ENCODE data around the gene MROH2A. TPM values are rescaled to one million over a fixed set of nuclear protein-coding genes. Genes with fewer than 3 reads are reported as not detected.
"Not testable (repeated sequence)": the region's sequence is repeated elsewhere in the genome, so short reads cannot be mapped to it uniquely, and the experiment has no call there.

Gene MROH2A
- total and polyA plus RNA-seq, 7 experiments from 2014 or later: not detected

- intact Hi-C loops (cut with micrococcal nuclease); H3K27ac Mint-ChIP-seq; POLR2A ChIA-PET; ATAC-seq; DNase-seq; H3K9me3 ChIP-seq (ENCODE audit: control insufficient read depth in 2 of 3, low read length in 3 of 3); H3K27ac ChIP-seq (ENCODE audit: low read depth, low read length); H3K4me1 ChIP-seq (ENCODE audit: control insufficient read depth in 2 of 2, insufficient read depth in 2 of 2, low read length in 2 of 2); H3K4me3 Mint-ChIP-seq; CTCF ChIA-PET; H3K36me3 Mint-ChIP-seq; H3K27me3 ChIP-seq (ENCODE audit: control insufficient read depth in 2 of 2, insufficient read depth in 2 of 2, low read length in 2 of 2); H3K36me3 ChIP-seq (ENCODE audit: control insufficient read depth in 2 of 3, insufficient read depth in 3 of 3, low read length in 3 of 3); H3K4me3 ChIP-seq (ENCODE audit: low read length); H3K4me1 Mint-ChIP-seq: not testable (repeated sequence)
- Mint-ChIP-seq H3K9me3 (peaks cover 0 to 12% (median 5%) of the 10 kb centered on the region in 11 donors), H3K27me3 (peaks cover 4 to 39% (median 24%) of the 10 kb centered on the region in 5 donors)
Observed at GRCh38 chr2:233745838-233746237, 32.3 kb upstream of the MROH2A start.

DNA sequence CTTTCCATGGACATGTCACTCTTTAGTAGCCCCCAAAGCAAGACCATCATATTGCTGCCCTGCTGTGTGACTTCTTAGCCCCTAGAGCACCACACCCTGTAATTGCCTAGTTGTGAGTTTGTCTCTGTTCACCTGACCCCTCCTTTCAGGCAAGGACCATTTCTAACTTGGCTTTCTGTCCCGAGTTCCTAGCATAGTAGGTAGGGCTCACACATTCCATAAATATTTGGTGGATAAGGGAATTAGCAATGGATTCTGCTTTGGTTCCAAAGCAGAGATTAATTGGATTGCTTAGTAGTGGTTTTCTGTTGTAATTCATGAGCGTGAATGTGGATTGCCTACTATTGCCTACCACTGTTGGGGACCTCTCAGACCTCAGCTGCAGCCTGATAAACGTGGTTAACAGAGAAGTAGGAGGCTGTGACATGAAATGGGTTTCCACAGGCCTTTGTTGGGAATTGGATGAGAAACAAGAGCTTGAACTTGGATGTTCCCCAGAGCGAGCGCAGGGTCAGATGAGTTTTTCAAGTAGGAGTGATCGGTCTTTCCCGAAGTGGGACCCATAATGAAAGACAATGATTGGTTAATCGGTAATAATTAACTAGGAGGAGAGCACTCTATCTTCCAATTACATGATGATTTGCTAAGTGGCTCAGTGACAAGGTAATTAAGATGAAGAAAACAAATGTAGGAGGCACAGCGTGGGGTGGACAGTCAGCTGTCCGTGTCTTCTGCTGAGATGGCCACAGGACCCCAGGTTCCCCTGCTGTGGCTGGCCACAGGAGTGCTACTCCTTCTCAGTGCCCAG is 31.5 kb upstream of the MROH2A start:
- ChIA-PET POLR2A (no interaction called here), CTCF (no interaction called here)
- Histone ChIP-seq H3K27me3 (ENCODE audit: control insufficient read depth in 2 of 2, insufficient read depth in 2 of 2, low read length in 2 of 2) (no peaks in the 10 kb centered on the region), H3K27ac (ENCODE audit: low read depth, low read length) (no peak overlapping the region), H3K4me1 (ENCODE audit: control insufficient read depth in 2 of 2, insufficient read depth in 2 of 2, low read length in 2 of 2) (no peaks in the 10 kb centered on the region), H3K9me3 (ENCODE audit: control insufficient read depth in 2 of 3, low read length in 3 of 3) (peaks cover 0 to 8% (median 0%) of the 10 kb centered on the region in 3 experiments), H3K4me3 (ENCODE audit: low read length) (no peak overlapping the region), H3K36me3 (ENCODE audit: control insufficient read depth in 2 of 3, insufficient read depth in 3 of 3, low read length in 3 of 3) (no peaks in the 10 kb centered on the region)
- no peak for DNase-seq
- H3K9me3 Mint-ChIP-seq: peaks cover 5 to 21% (median 13%) of the 10 kb centered on the region in 11 donors
- ATAC-seq: no peak
- H3K4me3 Mint-ChIP-seq: no peak overlapping the region
- intact Hi-C loops (cut with micrococcal nuclease): no loop called here
- peaks cover 0 to 6% (median 0%) of the 10 kb centered on the region in 5 donors for H3K36me3 Mint-ChIP-seq
- no peak overlapping the region for H3K27ac Mint-ChIP-seq
- peaks cover 4 to 39% (median 24%) of the 10 kb centered on the region in 5 donors for H3K27me3 Mint-ChIP-seq
- no peaks in the 10 kb centered on the region for H3K4me1 Mint-ChIP-seq

DNA sequence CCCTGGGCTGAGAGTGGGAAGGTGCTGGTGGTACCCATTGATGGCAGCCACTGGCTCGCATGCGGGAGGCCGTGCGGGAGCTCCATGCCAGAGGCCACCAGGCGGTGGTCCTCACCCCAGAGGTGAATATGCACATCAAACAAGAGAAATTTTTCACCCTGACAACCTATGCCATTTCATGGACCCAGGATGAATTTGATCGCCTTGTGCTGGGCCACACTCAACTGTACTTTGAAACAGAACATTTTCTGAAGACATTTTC is 30.9 kb upstream of the MROH2A start:
- peaks cover 0 to 6% (median 0%) of the 10 kb centered on the region in 5 donors for H3K36me3 Mint-ChIP-seq
- no peak overlapping the region for H3K27ac Mint-ChIP-seq
- ChIA-PET POLR2A (no interaction called here), CTCF (no interaction called here)
- intact Hi-C loops (cut with micrococcal nuclease): no loop called here
- H3K9me3 ChIP-seq (ENCODE audit: control insufficient read depth in 2 of 3, low read length in 3 of 3): peaks cover 0 to 8% (median 0%) of the 10 kb centered on the region in 3 experiments
- H3K36me3 ChIP-seq (ENCODE audit: control insufficient read depth in 2 of 3, insufficient read depth in 3 of 3, low read length in 3 of 3): no peaks in the 10 kb centered on the region
- peaks cover 4 to 39% (median 24%) of the 10 kb centered on the region in 5 donors for H3K27me3 Mint-ChIP-seq
- no peak for DNase-seq
- no peak overlapping the region for H3K4me3 Mint-ChIP-seq
- ATAC-seq: no peak
- no peaks in the 10 kb centered on the region for H3K4me1 ChIP-seq (ENCODE audit: control insufficient read depth in 2 of 2, insufficient read depth in 2 of 2, low read length in 2 of 2)
- no peaks in the 10 kb centered on the region for H3K4me1 Mint-ChIP-seq
- peaks cover 8 to 26% (median 13%) of the 10 kb centered on the region in 11 donors for H3K9me3 Mint-ChIP-seq
- no peaks in the 10 kb centered on the region for H3K27me3 ChIP-seq (ENCODE audit: control insufficient read depth in 2 of 2, insufficient read depth in 2 of 2, low read length in 2 of 2)
- H3K4me3 ChIP-seq (ENCODE audit: low read length): no peak overlapping the region
- H3K27ac ChIP-seq (ENCODE audit: low read depth, low read length): no peak overlapping the region

DNA sequence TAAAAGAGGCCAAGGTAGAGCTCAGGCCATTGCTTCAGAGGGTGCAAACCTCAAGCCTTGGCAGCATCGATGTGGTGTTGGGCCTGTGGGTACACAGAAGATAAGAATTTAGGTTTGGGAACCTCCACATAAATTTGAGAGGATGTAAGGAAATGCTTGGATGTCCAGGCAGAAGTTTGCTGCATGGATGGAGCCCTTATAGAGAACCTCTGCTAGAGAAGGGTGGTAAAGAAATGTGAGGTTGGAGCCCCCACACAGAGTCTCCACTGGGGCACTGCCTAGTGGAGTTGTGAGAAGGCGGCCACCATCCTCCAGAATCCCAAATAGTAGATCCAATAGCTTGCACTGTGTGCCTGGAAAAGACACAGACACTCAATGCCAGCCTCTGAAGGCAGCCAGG is 27.4 kb upstream of the MROH2A start:
- Mint-ChIP-seq H3K27me3 (peaks cover 4 to 41% (median 26%) of the 10 kb centered on the region in 5 donors), H3K9me3 (peaks cover 10 to 30% (median 15%) of the 10 kb centered on the region in 11 donors)
- H3K36me3 Mint-ChIP-seq; CTCF ChIA-PET; H3K27ac Mint-ChIP-seq; H3K4me1 ChIP-seq (ENCODE audit: control insufficient read depth in 2 of 2, insufficient read depth in 2 of 2, low read length in 2 of 2); H3K4me1 Mint-ChIP-seq; H3K27ac ChIP-seq (ENCODE audit: low read depth, low read length); H3K36me3 ChIP-seq (ENCODE audit: control insufficient read depth in 2 of 3, insufficient read depth in 3 of 3, low read length in 3 of 3); POLR2A ChIA-PET; H3K27me3 ChIP-seq (ENCODE audit: control insufficient read depth in 2 of 2, insufficient read depth in 2 of 2, low read length in 2 of 2); H3K4me3 Mint-ChIP-seq; H3K9me3 ChIP-seq (ENCODE audit: control insufficient read depth in 2 of 3, low read length in 3 of 3); DNase-seq; ATAC-seq; H3K4me3 ChIP-seq (ENCODE audit: low read length); intact Hi-C loops (cut with micrococcal nuclease): not testable (repeated sequence)

DNA sequence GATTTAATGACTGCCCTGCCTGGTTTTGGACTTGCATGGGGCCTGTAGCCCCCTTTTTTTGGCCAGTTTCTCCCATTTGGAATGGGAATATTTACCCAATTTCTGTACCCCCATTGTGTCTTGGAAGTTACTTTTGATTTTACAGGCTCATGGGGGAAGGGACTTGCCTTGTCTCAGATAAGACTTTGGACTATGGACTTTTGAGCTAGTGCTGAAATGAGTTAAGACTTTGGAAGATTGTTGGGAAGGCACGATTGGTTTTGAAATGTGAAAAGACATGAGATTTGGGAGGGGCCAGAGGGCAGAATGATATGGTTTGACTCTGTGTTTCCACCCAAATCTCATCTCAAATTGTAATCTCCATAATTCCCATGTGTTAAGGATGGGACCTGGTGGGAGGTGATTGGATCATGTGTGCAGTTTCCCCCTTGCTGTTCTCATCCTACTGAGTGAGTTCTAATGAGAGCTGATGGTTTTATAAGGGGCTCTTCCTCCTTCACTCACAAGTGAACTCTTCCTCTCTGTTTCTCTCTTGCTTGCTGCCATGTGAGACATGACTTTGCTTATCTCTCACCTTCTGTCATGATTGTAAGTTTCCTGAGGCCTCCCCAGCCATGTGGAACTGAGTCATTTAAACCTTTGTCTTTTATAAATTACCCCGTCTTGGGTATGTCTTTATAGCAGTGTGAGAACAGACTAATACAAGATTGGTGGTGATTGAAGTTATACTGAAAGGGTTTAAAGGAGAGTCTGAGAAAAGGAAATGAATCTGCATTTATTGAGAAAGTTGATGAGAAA is 26.7 kb upstream of the MROH2A start:
- intact Hi-C loops (cut with micrococcal nuclease): not testable (repeated sequence)

DNA sequence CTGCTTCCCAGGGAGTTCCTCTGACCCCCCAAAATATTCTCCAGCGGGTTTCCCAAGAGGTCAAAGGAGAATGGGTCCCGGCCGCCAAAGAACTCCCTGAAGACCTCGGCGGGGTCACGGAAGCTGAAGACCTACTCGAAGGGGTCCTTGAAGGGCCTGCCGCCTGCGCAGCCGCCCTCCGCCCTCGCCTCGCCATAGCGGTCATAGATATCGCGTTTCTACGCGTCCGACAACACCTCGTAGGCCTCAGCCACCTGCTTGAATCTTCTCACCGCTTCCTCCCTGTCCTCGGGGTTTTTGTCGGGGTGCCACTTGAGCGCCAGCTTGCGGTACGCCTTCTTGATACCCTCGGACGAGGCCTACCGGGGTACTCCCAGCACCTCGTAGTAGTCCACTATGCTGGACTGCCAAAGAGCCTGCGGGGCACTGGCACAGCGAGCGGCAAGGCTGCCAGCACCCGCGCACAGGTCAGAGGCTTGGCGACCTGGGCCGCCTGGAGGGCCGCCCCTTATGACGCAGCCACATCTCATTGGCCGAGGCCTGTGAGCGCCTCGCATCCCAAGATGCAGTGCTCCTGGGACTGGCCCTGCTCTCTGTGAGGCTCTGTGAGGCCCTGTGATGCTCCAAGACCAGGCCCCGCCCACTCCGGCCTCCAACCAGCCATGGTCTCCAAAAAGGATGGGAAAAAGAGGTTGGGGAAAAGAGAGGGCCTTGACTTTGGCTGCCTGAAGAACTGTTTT is 23.1 kb upstream of the MROH2A start:
- no peaks in the 10 kb centered on the region for H3K36me3 ChIP-seq (ENCODE audit: control insufficient read depth in 2 of 3, insufficient read depth in 3 of 3, low read length in 3 of 3)
- Mint-ChIP-seq H3K4me1 (no peaks in the 10 kb centered on the region), H3K4me3 (no peak overlapping the region), H3K9me3 (peaks cover 6 to 26% (median 13%) of the 10 kb centered on the region in 11 donors), H3K27ac (no peak overlapping the region), H3K36me3 (peaks cover 0 to 2% (median 0%) of the 10 kb centered on the region in 5 donors), H3K27me3 (peaks cover 0 to 12% (median 7%) of the 10 kb centered on the region in 5 donors)
- DNase-seq: no peak
- no peak for ATAC-seq
- ChIA-PET CTCF (no interaction called here), POLR2A (no interaction called here)
- H3K27me3 ChIP-seq (ENCODE audit: control insufficient read depth in 2 of 2, insufficient read depth in 2 of 2, low read length in 2 of 2): no peaks in the 10 kb centered on the region
- no peak overlapping the region for H3K4me3 ChIP-seq (ENCODE audit: low read length)
- intact Hi-C loops (cut with micrococcal nuclease): no loop called here
- H3K27ac ChIP-seq (ENCODE audit: low read depth, low read length): no peak overlapping the region
- peaks cover 0 to 8% (median 0%) of the 10 kb centered on the region in 3 experiments for H3K9me3 ChIP-seq (ENCODE audit: control insufficient read depth in 2 of 3, low read length in 3 of 3)
- no peaks in the 10 kb centered on the region for H3K4me1 ChIP-seq (ENCODE audit: control insufficient read depth in 2 of 2, insufficient read depth in 2 of 2, low read length in 2 of 2)

More for the DNA sequence above, 26.7 kb upstream of the MROH2A start:
- POLR2A ChIA-PET; H3K4me3 Mint-ChIP-seq; H3K4me1 ChIP-seq (ENCODE audit: control insufficient read depth in 2 of 2, insufficient read depth in 2 of 2, low read length in 2 of 2); ATAC-seq; H3K4me1 Mint-ChIP-seq; H3K36me3 ChIP-seq (ENCODE audit: control insufficient read depth in 2 of 3, insufficient read depth in 3 of 3, low read length in 3 of 3); CTCF ChIA-PET; H3K36me3 Mint-ChIP-seq; H3K27ac ChIP-seq (ENCODE audit: low read depth, low read length); H3K27me3 ChIP-seq (ENCODE audit: control insufficient read depth in 2 of 2, insufficient read depth in 2 of 2, low read length in 2 of 2); H3K4me3 ChIP-seq (ENCODE audit: low read length); DNase-seq; H3K27ac Mint-ChIP-seq; H3K9me3 ChIP-seq (ENCODE audit: control insufficient read depth in 2 of 3, low read length in 3 of 3): not testable (repeated sequence)
- peaks cover 4 to 35% (median 26%) of the 10 kb centered on the region in 5 donors for H3K27me3 Mint-ChIP-seq
- peaks cover 10 to 30% (median 15%) of the 10 kb centered on the region in 11 donors for H3K9me3 Mint-ChIP-seq
